K562 (cell line): ENCODE measurements around the gene CYSRT1. TPM values are rescaled to one million over a fixed set of nuclear protein-coding genes. Genes with fewer than 3 reads are reported as not detected.

Experiments
- AFF4 ChIP-seq: sonication (generic); formaldehyde crosslinking; IDR thresholded peaks from 2 replicates; pipeline ENCODE4 v1.8.0; 2023; ENCODE audit warnings: mild to moderate bottlenecking, missing genetic modification reagents
- ARID4B ChIP-seq: sonication (generic); formaldehyde crosslinking; IDR thresholded peaks from 2 replicates; pipeline ENCODE4 v1.8.0; 2022; ENCODE audit warnings: mild to moderate bottlenecking, missing genetic modification reagents
- ATF7 ChIP-seq: fragments of 450-650 bp; IDR thresholded peaks from 2 replicates; pipeline ENCODE4 v1.7.1; 2014; ENCODE audit warnings: mild to moderate bottlenecking, moderate library complexity
- GTF2A2 ChIP-seq: IDR thresholded peaks from 2 replicates; pipeline ENCODE4 v1.6.1; 2016; ENCODE audit warnings: mild to moderate bottlenecking, missing genetic modification characterization, missing compliant biosample characterization
- HNRNPLL ChIP-seq: fragments of 200-400 bp; formaldehyde crosslinking; IDR thresholded peaks from 2 replicates; pipeline ENCODE4 v1.6.1; 2017; ENCODE audit warnings: low read length, low read depth, mild to moderate bottlenecking; ENCODE audit not compliant: poor library complexity, severe bottlenecking
- MAZ ChIP-seq, 2 experiments: fragments of 450-650 bp in 1 of 2; sonication (generic) in 1 of 2; formaldehyde crosslinking; IDR thresholded peaks in 1 of 2; conservative IDR thresholded peaks in 1 of 2; 2 replicates each; pipeline versions ENCODE4 v1.4.0 to v1.5.0; 2020; ENCODE audit warnings: mild to moderate bottlenecking in 1 of 2, missing genetic modification reagents in 1 of 2
- POLR2H ChIP-seq: IDR thresholded peaks from 2 replicates; pipeline ENCODE4 v1.6.1; 2016; ENCODE audit warnings: missing genetic modification characterization, low read depth, mild to moderate bottlenecking, control low read depth, missing compliant biosample characterization, moderate library complexity
- SNRNP70 ChIP-seq: fragments of 200-400 bp; formaldehyde crosslinking; optimal IDR thresholded peaks from 2 replicates; pipeline ENCODE3; 2017; ENCODE audit warnings: low read depth, low read length
- ZFX ChIP-seq: sonication (generic); formaldehyde crosslinking; IDR thresholded peaks from 2 replicates; pipeline ENCODE4 v1.8.0; 2022; ENCODE audit warnings: mild to moderate bottlenecking, missing genetic modification reagents, moderate library complexity
- polyA plus RNA-seq, 8 experiments: library from polyadenylated mRNA; depleted of rRNA in 4 of 8; stranded (reverse) in 5 of 8; unstranded in 3 of 8; fragments of >200 nt; fragmentation: Nextera tagmentation in 2 of 8; fragmentation: Illumina TruSeq in 1 of 8; extraction: Ambion mirVana in 2 of 8; extraction: Trizol in 1 of 8; gene quantifications; 2 replicates each; pipeline versions ENCODE4 v1.2.1 to v1.2.3, GENCODE V29; 2011 to 2014; ENCODE audit warnings: inconsistent platforms in 1 of 8, missing spikeins in 1 of 8
- total RNA-seq, 7 experiments: library from RNA; depleted of rRNA in 6 of 7; stranded (reverse); fragments of >200 nt in 6 of 7; fragmentation: Illumina TruSeq in 2 of 7; extraction: Trizol in 2 of 7; gene quantifications; 2 replicates each; pipeline versions ENCODE4 v1.2.1 to v1.2.3, GENCODE V29; 2011 to 2021; ENCODE audit warnings: low replicate concordance in 1 of 7

The CYSRT1 gene
- total and polyA plus RNA-seq, 9 of the 15 experiments (the other 6 are each of a cell fraction or from before 2014, with no cell fraction given) = 0.04 to 1.4 (median 0.42) TPM; not detected in 3

GRCh38 chr9:137241490-137242268, 16.7 kb downstream of the CYSRT1 start (continued):
- TF ChIP-seq AFF4 (CRISPR knock-in tag) (peak; percentile 68; the same call in 1 of the 2 replicates), SNRNP70 (peak; percentile 20), GTF2A2 (peak; percentile 80), ARID4B (CRISPR knock-in tag) (peak; percentile 56; the same call in 1 of the 2 replicates), ATF7 (no peak), ZFX (CRISPR knock-in tag) (peak; percentile 43; the same call in 1 of the 2 replicates), MAZ (CRISPR knock-in tag; conservative IDR thresholded peaks at IDR 0.05 in 1 of 2, IDR thresholded peaks at IDR 0.05 in 1 of 2) (0 out of 4 replicates have a peak, but pooled peaks of 1 of the 2 experiments have one; percentile 28), HNRNPLL (peak; percentile 14), POLR2H (tag) (peak; percentile 91; the same call in 1 of the 2 replicates)
